COR-L47 (cell line): ENCODE results near the gene LETM1.
A peak's percentile ranks its signal among the peaks of the same experiment; 100 is the strongest.

ENCODE experiments used
- DNase-seq: peaks from one replicate; lab custom pipeline; 2025; lab: John Stamatoyannopoulos, UW

The LETM1 gene

GRCh38 chr4:1856071-1856942 lies at the start of gene LETM1:
Gene LETM1, minus strand, starts transcription at chr4:1856156. Its CDS starts 206 bp downstream, at chr4:1855950.
- peak; percentile 96 for DNase-seq

GRCh38 chr4:1904042-1904441 lies 48.1 kb upstream of the LETM1 start:
- no peak for DNase-seq

DNA sequence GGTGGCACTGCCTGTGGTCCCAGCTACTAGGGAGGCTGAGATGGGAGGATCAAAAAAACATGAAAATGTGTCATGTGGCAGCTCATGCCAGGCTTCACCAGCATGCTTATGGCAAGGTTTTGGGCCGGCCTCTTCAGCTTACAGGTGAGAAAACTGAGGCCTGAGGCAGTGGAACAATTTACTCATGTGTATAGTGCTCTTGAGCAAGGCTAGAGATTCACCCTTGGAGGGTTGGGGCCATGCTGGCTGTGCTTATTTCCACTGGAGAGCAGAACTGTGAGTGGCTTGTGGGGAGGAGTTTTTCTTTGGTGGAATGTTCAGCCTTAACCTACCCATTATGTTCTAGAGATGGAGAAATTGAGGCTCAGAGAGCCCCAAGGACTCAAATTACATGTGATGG lies 47.1 kb upstream of the LETM1 start:
- no peak for DNase-seq

DNA sequence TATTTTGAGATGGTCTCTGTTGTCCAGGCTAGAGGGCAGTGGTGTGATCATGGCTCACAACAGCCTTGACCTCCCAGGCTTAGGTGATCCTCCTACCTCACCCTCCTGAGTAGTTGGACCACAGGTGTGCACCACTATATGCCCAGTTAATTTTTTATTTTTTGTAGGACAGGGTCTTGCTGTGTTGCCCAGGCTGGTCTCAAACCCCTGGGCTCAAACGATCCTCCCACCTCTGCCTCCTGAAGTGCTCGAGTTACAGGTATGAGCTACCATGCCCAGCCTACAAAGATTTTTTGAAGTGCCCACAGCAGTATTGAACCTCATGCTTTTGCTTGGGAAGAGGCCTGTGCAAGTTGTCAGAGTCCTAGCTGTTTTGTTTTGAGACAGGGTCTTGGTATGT lies 46.3 kb upstream of the LETM1 start:
- no peak for DNase-seq

DNA sequence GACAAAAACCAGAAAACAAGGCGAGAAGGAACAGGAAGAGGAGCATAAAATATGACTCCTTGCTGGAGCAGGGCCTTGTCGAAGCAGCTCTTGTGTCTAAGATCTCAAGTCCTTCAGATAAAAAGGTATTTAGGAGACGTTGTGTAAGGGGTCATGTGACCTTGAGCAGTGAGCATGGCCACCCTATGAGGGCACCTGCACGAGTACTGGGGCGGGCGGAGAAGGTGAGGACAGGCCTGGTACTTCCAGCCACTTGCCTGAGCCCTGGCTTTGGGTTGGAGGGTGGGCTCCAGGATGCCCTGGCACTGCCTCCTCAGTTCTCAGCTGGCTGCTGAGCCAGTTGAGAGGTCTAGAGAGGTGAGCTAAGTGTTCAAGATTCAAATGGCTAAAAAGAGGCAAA lies 45.2 kb upstream of the LETM1 start:
- DNase-seq, result no peak

DNA sequence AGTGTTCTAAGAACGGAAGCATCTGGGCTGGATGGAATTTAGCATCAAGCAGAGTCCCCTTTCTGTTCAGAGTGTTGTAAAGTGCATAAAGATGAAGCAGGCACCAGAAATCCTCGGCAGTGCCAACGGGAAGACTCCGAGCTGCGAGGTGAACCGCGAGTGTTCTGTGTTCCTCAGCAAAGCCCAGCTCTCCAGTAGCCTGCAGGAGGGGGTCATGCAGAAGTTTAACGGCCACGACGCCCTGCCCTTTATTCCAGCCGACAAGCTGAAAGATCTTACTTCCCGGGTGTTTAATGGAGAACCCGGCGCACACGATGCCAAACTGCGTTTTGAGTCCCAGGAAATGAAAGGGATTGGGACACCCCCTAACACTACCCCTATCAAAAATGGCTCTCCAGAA lies 44.7 kb upstream of the LETM1 start:
- no peak for DNase-seq

DNA sequence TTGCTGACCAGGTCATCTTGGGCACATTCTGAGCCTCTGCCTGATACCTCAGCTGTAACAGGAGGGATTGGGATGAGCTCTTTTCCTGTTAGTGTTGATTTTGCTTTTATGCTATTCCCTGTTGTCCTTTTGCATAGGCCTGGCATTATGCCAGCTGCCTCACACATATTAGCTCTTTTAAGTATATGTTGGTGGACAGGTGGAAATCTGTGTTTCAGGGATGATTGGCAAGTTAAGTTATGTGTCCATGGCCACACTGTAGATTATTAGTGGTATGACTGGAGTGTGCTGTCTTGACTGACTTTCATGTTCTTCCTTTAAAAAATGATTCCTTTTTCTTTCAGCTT lies 44.1 kb upstream of the LETM1 start:
- DNase-seq, result peak; percentile 15

DNA sequence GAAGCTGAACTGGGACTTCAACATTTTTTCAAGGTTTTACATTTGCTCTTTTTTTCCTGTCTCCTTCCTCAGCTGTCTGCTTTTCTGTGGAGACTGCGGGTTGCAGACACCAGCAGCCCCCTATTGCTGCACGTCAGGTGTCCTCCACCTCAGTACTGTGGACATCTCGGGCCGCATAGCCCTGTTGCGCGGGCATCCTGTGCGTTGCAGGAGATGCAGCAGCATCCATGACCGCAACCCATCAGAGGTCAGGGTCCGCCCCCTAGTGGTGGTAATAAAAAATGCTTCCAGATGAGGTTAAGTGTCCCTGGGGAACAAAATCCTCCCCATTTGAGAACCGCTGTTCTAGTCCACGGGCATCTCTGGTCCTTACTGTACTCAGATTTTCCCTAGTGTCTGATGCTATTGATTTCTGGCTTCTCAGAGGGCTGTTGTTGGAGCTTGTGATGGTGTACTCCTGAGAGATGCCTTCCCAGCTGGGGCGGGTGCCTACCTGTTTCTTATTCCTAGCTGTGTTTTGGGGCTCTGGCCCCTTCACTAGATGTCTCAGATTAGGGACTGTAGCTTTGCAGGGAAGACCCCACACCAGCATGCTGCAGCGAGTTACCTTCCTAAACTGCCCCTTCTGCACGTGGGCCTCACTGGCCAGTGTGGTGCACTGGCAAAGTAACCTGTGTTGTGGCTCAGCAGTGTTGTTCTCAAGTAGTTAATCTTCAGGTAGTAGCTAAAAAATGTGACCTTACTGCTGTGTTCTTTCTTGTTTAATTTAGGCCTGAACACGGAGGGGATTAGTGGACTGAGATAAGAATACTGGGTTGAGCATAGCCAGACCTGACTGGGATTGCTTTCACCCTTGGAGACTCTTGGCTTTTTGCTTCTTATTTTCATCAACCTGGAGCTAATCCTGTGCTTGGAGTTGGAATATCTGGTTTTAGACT lies 43.5 kb upstream of the LETM1 start:
- peak; percentile 49 for DNase-seq

DNA sequence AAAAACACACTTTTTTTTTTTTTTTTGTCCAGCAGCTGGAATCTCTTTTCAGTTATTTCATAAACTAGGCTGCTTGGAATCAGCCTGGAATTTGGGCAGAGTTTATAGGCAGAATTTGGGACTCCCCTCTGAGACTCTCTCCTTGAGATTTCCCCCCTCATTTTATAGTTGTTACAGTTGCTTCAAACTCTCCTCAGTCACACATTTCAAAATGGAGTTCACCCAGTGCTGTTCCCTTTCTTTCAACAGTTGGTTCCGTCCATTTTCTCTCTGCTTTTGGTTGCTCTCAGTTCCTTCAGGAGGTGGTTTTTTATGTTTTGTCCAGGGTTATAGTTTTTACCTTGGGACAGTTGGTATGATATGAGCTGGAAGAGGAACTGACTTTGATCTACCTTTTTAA lies 42.7 kb upstream of the LETM1 start:
- DNase-seq, result no peak

- no peak for DNase-seq
These were observed 42.1 kb upstream of the LETM1 start for GRCh38 chr4:1898007-1898406.

- no peak for DNase-seq
These were observed 40.7 kb upstream of the LETM1 start for GRCh38 chr4:1896658-1896991.

DNA sequence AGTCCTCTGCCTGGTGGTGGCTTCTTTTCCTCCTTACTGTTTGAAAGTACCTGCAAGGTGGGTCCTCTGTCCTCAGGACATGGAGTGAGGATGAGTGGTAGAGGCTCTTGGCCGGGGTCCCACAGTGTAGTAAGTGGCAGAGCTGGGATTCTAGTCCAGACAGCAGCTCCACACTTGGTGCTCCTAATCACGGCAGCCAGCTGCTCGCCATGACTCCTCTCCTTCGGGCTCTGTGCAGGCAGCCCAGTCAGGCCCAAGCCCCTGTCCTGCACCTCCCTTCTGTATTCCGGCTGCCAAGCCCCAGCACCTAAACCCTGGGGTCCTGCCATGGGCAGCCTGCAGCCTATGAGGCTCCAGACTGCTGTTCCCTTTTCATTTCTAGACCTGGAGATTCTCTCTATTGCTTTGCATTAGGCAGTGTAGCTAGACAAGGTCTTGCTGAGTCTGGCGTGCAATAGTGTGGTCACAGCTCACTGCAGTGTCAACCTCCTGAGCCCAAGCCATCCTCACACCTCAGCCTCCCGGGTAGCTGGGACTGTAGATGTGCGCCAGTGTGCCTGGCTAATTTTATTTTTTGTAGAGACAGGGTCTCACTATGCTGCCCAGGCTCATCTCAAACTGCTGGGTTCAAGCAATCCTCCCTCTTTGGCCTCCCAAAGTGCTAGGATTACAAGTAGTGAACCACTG lies 40.2 kb upstream of the LETM1 start:
- DNase-seq, result no peak

GRCh38 chr4:1890979-1891570 lies 35.1 kb upstream of the LETM1 start:
- DNase-seq, result no peak

GRCh38 chr4:1887052-1887451 lies 31.1 kb upstream of the LETM1 start:
- no peak for DNase-seq

DNA sequence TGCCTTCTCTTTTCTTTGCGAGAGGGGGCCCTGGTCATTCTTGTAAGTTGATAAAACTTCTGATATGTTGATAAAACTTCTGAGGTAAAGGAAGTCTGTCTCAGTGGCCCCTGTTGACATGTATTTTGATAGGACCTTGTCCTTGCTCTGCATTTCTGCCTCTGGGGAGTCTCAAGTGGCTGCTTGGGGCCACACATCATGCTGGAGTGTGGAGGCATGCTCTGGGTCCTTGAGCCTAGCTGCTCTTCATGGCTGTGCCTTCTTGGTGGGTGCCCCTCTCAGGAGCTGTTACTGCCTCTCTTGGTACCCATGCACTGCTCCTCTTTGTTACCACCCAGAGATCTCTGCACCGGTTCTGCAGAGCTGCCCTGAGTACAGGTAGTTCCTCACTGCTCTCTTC lies 29.5 kb upstream of the LETM1 start:
- no peak for DNase-seq

- DNase-seq, result no peak
These were observed 27.6 kb upstream of the LETM1 start for GRCh38 chr4:1883583-1883982.

DNA sequence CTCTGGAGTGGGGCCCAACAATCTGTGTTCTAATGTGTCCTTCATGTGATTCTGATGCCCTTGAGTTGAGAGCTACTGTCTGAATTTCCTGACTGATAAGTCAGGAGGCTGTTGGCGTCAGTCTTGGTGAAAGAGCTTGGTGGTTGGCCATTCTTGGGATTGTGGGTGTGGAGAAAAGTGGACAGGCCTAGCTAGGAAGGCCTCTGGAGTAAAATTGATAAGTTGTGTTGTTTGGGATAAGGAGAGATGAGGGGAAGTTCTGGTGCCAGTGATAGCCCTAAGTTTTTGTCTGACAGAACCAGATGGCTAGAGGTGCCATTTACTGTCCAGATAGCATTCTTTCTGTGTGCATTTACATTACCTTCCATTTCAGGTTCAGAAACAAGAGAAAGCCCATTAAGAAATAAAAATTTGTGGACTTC lies 26.9 kb upstream of the LETM1 start:
- DNase-seq, result no peak

GRCh38 chr4:1880332-1880731 lies 24.4 kb upstream of the LETM1 start:
- DNase-seq, result no peak

- DNase-seq, result no peak
These were observed 23.5 kb upstream of the LETM1 start for GRCh38 chr4:1879485-1879884.

DNA sequence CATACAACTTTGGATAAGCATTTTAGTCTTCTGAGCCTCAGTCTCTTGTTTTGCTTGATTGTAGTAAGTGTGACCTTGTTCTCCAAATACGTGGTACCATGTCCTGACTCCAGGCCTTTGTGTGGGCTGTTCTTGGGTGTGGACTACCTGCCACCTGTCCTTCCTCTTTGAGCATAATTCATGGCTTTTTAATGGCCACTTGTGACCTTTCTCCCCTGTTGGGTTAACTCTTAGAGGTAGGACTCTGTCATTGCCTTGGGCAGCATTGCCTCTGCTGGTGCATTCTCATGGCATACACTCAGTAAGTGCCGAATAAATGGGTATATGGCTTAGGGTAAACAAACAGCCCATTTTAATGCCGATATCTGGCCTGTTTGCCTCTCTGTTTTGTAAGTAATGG lies 18.2 kb upstream of the LETM1 start:
- no peak for DNase-seq

GRCh38 chr4:1873776-1874175 lies 17.8 kb upstream of the LETM1 start:
- DNase-seq, result no peak

GRCh38 chr4:1873291-1873690 lies 17.3 kb upstream of the LETM1 start:
- DNase-seq, result no peak
